ENCODE data around the gene TSPAN5.

TSPAN5 gene

DNA sequence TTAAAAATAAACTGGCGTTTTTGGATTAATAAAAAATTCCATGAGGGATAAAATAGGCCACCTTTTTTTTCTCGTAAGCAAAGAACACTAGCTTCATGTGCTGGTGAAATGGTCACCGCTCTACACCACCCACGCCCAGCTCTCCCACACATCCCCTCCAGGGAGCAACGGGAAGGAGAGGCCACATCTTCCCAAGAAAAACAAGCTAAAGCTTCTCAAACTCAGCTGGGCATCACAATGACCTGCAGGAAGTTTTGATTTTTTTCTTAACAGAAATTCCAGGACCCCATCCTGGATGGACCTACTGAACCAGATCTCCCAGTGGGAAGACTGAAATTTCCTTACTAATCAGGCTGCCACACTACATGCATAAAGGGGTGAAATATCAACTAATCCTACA, 9.8 kb downstream of the TSPAN5 start (continued):
- no peak for TF ChIP-seq ESRRG (CRISPR knock-in tag; IDR thresholded peaks at IDR 0.05)

GRCh38 chr4:98646422-98646821, 12.0 kb downstream of the TSPAN5 start:
- no peak for TF ChIP-seq TCF4 (CRISPR knock-in tag; IDR thresholded peaks at IDR 0.05; ENCODE audit: borderline replicate concordance)
- no peak for TF ChIP-seq ZFP30 (CRISPR knock-in tag; IDR thresholded peaks at IDR 0.05)
- TF ChIP-seq, protein P1, sequence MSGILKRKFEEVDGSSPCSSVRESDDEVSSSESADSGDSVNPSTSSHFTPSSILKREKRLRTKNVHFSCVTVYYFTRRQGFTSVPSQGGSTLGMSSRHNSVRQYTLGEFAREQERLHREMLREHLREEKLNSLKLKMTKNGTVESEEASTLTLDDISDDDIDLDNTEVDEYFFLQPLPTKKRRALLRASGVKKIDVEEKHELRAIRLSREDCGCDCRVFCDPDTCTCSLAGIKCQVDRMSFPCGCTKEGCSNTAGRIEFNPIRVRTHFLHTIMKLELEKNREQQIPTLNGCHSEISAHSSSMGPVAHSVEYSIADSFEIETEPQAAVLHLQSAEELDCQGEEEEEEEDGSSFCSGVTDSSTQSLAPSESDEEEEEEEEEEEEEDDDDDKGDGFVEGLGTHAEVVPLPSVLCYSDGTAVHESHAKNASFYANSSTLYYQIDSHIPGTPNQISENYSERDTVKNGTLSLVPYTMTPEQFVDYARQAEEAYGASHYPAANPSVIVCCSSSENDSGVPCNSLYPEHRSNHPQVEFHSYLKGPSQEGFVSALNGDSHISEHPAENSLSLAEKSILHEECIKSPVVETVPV (CRISPR knock-in tag; IDR thresholded peaks at IDR 0.05), result no peak
- TF ChIP-seq ESRRG (CRISPR knock-in tag; IDR thresholded peaks at IDR 0.05), result no peak
- no peak for TF ChIP-seq PATZ1 (CRISPR knock-in tag; IDR thresholded peaks at IDR 0.05; ENCODE audit: borderline replicate concordance)
- no peak for TF ChIP-seq TOX (CRISPR knock-in tag; IDR thresholded peaks at IDR 0.05; ENCODE audit: borderline replicate concordance)
- no peak for TF ChIP-seq BACH2 (CRISPR knock-in tag; IDR thresholded peaks at IDR 0.05; ENCODE audit: borderline replicate concordance)
- TF ChIP-seq ZC3H10 (CRISPR knock-in tag; IDR thresholded peaks at IDR 0.05), result no peak
- TF ChIP-seq RARB (CRISPR knock-in tag; IDR thresholded peaks at IDR 0.05), result no peak
- TF ChIP-seq, protein P2, sequence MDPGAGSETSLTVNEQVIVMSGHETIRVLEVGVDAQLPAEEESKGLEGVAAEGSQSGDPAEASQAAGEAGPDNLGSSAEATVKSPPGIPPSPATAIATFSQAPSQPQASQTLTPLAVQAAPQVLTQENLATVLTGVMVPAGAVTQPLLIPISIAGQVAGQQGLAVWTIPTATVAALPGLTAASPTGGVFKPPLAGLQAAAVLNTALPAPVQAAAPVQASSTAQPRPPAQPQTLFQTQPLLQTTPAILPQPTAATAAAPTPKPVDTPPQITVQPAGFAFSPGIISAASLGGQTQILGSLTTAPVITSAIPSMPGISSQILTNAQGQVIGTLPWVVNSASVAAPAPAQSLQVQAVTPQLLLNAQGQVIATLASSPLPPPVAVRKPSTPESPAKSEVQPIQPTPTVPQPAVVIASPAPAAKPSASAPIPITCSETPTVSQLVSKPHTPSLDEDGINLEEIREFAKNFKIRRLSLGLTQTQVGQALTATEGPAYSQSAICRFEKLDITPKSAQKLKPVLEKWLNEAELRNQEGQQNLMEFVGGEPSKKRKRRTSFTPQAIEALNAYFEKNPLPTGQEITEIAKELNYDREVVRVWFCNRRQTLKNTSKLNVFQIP (CRISPR knock-in tag; IDR thresholded peaks at IDR 0.05; ENCODE audit: borderline replicate concordance, low read depth), result no peak
- no peak for TF ChIP-seq CREB5 (CRISPR knock-in tag; IDR thresholded peaks at IDR 0.05; ENCODE audit: low read depth)
- no peak for ATAC-seq

DNA sequence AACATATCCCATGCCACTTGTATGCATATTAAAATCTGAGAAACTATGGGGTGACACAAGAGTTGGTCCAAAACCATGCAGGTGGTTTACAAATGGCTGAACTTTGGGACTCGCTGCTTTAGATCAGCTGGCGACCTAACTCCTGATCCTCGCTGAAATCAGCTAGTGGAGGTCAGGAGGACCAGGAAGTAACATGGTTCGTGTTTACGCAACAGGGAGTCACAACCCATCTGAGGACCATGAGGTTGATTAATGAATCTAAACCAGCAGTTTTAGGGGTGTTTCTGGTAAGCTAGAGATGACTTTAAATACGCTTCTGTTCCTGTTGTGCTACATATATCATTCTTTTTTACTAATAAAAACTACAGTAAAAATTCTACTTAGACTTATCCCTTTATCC, 12.9 kb downstream of the TSPAN5 start:
- TF ChIP-seq TCF4 (CRISPR knock-in tag; IDR thresholded peaks at IDR 0.05; ENCODE audit: borderline replicate concordance) (no peak), ZFP3 (CRISPR knock-in tag; IDR thresholded peaks at IDR 0.05) (no peak), PPARA (CRISPR knock-in tag; IDR thresholded peaks at IDR 0.05; ENCODE audit: borderline replicate concordance) (no peak), SNAI2 (CRISPR knock-in tag; IDR thresholded peaks at IDR 0.05) (no peak), ZNF70 (CRISPR knock-in tag; IDR thresholded peaks at IDR 0.05) (no peak), GLIS3 (CRISPR knock-in tag; IDR thresholded peaks at IDR 0.05) (no peak), TOX (CRISPR knock-in tag; IDR thresholded peaks at IDR 0.05; ENCODE audit: borderline replicate concordance) (no peak), ZNF565 (CRISPR knock-in tag; conservative IDR thresholded peaks at IDR 0.05; ENCODE audit: low read depth) (no peak), RARB (CRISPR knock-in tag; IDR thresholded peaks at IDR 0.05) (no peak), ZFP30 (CRISPR knock-in tag; IDR thresholded peaks at IDR 0.05) (no peak), ZC3H10 (CRISPR knock-in tag; IDR thresholded peaks at IDR 0.05) (no peak), OSR1 (CRISPR knock-in tag; IDR thresholded peaks at IDR 0.05) (no peak), ARNTL (CRISPR knock-in tag; IDR thresholded peaks at IDR 0.05; ENCODE audit: borderline replicate concordance, low read depth) (no peak), ISL1 (CRISPR knock-in tag; IDR thresholded peaks at IDR 0.05) (no peak), ESRRG (CRISPR knock-in tag; IDR thresholded peaks at IDR 0.05) (no peak), ZNF8 (CRISPR knock-in tag; IDR thresholded peaks at IDR 0.05) (no peak), CSDC2 (CRISPR knock-in tag; IDR thresholded peaks at IDR 0.05) (no peak), BACH2 (CRISPR knock-in tag; IDR thresholded peaks at IDR 0.05; ENCODE audit: borderline replicate concordance) (no peak)
- TF ChIP-seq, protein P3, sequence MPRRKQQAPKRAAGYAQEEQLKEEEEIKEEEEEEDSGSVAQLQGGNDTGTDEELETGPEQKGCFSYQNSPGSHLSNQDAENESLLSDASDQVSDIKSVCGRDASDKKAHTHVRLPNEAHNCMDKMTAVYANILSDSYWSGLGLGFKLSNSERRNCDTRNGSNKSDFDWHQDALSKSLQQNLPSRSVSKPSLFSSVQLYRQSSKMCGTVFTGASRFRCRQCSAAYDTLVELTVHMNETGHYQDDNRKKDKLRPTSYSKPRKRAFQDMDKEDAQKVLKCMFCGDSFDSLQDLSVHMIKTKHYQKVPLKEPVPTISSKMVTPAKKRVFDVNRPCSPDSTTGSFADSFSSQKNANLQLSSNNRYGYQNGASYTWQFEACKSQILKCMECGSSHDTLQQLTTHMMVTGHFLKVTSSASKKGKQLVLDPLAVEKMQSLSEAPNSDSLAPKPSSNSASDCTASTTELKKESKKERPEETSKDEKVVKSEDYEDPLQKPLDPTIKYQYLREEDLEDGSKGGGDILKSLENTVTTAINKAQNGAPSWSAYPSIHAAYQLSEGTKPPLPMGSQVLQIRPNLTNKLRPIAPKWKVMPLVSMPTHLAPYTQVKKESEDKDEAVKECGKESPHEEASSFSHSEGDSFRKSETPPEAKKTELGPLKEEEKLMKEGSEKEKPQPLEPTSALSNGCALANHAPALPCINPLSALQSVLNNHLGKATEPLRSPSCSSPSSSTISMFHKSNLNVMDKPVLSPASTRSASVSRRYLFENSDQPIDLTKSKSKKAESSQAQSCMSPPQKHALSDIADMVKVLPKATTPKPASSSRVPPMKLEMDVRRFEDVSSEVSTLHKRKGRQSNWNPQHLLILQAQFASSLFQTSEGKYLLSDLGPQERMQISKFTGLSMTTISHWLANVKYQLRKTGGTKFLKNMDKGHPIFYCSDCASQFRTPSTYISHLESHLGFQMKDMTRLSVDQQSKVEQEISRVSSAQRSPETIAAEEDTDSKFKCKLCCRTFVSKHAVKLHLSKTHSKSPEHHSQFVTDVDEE (CRISPR knock-in tag; IDR thresholded peaks at IDR 0.05), result no peak
- TF ChIP-seq, protein P1 (CRISPR knock-in tag; IDR thresholded peaks at IDR 0.05), result no peak
- no peak for ATAC-seq

Data from SK-N-SH treated with all-trans-retinoic acid at 6 μM for 48 hours (cell line).